ENCODE measurements around the gene CD8B.
"Not testable (repeated sequence)": the region's sequence is repeated elsewhere in the genome, so short reads cannot be mapped to it uniquely, and the experiment has no call there.

Gene CD8B

GRCh38 chr2:86835548-86835889, 26.2 kb downstream of the CD8B start:
- DNase-seq: not testable (repeated sequence)

DNA sequence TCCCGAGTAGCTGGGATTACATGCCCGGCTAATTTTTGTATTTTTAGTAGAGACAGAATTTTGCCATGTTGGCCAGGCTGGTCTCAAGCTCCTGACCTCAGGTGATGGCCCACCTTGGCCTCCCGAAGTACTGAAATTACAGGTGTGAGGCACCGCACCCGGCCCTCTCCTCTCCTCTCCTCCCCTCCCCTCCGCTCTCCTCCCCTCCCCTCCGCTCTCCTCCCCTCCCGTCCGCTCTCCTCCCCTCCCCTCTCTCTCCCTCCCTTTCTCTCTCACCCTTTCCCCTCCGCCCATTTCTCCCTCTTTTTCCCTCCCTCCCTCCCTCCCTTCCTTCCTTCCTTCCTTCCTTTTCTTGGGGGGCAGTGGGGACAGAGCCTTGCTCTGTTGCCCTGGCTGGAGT, 28.4 kb downstream of the CD8B start:
- no peak for DNase-seq

DNA sequence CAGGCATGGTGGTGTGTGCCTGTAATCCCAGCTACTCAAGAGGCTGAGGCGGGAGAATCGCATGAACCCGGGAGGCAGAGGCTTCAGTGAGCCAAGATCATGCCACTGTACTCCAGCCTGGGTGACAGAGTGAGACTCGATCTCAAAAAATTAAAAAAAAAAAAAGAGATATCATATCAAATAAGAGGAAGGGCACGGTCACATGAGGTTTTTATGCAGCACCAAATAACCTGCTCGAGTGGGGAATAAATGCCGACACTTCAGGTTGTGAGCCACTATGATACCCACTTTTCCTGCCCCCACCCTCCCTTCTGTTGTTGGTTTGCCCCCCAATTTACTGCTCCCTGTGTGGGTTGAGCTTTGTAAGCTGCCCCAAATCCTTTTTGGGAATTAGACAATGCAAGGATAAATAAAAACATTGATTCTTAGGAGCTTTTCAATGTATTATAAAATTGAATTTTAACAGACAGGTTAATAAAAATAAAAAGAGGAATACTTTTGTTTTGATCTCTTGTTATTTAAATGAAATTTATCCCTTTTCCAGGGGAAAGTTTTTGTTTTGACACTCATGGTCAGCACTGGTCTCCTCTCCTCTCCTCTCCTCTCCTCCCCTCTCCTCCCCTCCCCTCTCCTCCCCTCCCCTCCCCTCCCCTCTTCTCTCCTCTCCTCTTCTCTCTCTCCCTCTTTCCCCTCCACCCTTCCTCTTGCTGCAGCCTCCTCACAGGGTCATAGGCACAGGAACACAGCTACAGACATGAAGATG, 29.2 kb downstream of the CD8B start:
- DNase-seq: no peak

DNA sequence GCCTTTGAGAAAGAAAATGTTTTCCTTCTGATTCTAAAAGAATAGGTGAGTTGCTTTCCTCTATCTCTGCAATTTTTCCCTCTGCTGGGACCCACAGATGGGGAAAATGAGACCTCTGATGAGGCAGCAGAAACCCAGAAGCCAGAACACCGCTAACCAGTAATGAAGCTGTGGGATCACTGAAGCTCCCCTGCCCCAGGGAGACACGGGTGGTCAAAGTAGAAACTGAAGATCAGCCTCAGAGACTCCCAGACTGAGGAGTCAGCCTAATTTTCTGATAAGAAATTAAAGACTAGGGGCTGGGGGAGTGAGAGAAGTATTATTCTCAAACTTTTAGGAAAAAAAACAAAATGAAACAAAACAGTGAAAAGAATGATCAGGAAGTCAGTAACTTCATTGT, 30.1 kb downstream of the CD8B start:
- DNase-seq: no peak

DNA sequence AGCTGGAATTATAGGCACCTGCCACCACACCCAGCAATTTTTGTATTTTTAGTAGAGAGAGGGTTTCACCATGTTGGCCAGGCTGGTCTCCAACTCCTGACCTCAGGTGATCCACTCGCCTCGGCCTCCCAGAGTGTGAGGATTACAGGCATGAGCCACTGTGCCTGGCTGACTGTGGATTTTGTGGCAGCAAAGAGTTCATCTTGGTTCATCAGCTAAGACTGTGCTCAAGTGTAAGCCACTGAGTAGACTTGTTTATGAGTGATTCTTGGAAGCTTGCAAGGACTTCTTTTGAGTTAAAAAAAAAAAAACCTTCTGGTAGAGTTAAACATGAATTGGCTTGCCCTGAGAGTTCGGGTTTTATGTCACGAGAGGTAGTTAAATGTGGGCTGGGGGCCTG, 34.7 kb downstream of the CD8B start:
- no peak for DNase-seq

GRCh38 chr2:86825693-86826381, 35.8 kb downstream of the CD8B start:
- DNase-seq: no peak

GRCh38 chr2:86825036-86825692, 36.5 kb downstream of the CD8B start:
- DNase-seq: no peak

- no peak for DNase-seq
Observed at GRCh38 chr2:86822668-86823345, 38.9 kb downstream of the CD8B start.

- DNase-seq: no peak
Observed at GRCh38 chr2:86821842-86822241, 39.8 kb downstream of the CD8B start.

DNA sequence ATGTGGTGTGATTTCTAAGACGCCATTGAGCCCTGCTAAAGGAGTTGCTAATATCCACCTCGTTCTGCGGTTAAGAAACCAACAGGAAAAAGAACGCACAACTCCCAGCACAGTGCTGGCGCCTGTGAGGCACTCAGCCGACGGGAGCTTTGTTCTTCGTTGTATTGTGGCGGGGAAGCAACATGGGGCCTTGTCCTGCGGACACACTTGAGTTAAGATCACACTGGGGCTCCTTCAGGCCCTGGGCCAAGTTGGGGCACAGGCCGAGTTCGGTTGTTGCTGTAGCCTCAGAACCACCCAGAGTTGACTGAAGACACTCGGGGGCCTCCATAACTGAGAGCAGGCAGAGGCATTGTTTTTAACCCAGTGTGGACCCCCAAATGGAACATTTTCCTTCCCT, 40.4 kb downstream of the CD8B start:
- no peak for DNase-seq

DNA sequence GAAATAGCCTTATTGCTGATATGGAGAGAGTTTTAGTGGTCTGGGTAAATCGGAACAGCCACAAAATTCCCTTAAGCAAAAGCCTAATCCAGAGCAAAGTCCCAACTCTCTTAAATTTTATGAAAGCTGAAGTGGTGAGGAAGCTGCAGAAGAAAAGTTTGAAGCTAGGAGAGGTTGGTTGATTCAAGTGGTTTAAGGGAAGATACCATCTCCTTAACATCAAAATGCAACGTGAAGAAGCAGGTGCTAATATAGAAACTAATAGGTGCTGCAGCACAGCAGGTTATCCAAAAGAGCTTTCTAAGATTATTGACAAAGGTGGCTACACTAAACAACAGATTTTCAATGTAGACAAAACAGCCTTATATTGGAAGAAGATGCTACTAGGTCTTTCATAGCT, 42.7 kb downstream of the CD8B start:
- no peak for DNase-seq

DNA sequence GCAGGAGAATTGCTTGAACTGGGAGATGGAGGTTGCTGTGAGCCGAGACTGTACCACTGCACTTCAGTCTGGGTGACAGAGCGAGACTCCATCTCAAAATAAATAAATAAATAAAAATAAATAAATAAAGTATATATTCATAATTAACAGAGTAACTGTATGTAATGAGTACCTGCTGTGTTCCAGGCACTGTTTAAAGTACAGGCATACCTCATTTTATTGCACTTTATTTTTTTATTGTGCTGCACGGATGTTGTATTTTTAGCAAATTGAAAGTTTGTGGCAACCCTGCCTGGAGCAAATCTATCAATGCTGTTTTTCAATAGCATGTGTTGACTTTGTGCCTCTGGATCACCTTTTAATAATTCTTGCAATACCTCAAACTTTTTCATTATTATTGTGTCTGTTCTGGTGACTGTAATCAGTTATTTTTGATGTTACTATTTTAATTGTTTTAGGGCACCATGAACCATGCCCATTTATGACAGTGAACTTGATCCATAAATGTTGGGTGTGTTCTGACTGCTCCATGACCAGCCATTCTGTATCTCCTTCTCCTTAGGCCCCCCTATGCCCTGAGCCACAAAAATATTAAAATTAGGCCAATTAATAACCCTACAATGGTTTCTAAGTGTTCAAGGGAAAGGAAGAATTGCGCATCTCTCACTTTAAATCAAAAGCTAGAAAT, 43.4 kb downstream of the CD8B start:
- DNase-seq: no peak

DNA sequence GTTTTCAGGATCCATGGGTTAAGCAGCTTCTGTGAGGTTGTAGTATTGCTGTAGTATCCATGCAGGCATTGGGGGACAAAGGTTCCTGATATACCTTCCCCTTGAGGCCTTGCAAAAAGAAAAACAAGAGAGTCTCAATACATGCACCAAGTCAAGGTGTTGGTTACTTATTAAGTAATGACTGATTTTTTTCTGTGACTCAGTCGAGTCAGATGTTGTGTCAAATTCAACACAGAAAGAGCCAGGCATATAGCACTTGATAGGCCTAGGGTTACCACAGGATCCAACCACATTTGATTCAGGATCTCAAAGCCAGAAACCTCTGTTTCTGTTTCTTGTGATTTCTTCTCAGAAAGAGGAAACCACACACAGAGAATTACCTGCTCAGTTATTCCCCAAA, 46.1 kb downstream of the CD8B start:
- DNase-seq: no peak

DNA sequence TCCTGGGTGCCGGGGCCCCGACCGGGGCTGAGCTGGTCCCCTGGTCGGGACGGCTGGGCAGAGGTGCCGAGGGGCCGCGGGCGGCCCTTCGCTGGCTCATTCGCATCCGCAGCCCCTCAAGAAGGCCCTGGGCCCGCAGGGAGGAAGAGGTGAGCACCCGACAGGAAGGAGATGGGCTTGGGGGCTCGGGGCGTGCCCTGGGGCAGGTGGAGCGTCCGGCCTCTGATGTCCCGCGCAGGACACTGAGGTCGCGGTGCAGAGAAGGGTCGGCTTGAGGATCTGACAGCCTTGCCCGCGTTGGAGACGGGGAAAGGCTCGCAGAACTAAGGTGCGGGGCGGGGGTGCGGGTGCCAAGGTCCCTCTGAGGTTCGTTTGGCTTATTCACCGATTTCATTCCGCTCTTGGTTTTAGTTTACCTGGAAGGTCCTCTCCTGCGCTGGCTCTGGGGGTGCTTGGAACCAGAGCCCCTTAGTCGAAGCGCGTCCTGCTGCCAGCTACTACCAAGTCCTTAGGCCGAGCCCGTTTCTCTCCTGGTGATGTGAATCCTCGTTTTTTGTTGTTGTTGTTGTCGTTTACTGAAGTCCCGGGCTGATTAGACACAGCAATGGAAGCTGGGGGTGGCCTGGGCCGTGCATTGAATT, 52.1 kb downstream of the CD8B start:
- DNase-seq: no peak

- DNase-seq: peak; percentile 74
Observed at GRCh38 chr2:86808315-86809161, 53.1 kb downstream of the CD8B start.

DNA sequence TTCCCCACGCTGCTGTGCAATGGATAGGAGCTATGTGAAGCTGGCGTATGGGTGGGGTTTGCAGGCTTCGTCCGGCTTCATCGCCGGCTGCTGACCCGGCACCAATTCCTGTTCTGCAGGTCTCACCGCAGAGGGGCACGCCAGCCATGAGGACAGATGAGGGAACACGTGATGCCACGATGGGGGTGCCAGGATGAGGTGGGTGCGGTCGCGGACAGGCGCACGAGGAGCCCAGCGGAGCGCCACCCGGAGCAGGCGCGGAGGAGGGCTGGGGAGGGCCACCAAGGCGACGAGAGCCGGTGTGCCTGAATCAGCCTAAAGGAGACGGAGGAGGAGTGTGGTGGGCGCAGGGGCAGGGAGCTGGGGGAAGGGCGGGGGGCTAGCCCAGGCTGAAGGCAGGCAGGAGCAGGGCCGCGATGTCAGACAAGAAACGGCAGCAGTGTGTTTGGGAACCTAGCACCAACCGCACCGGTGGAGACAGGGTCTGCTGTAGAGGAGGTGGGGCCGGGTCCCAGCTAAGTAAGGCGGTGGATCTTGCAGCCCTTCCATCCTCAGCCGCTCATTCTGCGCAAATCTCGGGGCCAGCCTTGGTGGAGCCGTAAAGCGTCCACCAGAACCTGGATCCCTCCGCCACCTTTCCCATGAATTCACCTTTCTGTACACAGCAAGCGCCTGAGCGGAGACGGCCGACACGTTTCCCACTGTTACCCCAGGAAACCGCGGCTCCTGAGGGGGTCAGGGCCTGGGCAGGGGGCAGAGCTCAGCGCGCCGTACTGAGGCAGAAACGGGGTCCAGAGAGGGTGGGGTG, 54.0 kb downstream of the CD8B start:
- peak; percentile 4 for DNase-seq

- no peak for DNase-seq
Observed at GRCh38 chr2:86807133-86807467, 54.6 kb downstream of the CD8B start.

DNA sequence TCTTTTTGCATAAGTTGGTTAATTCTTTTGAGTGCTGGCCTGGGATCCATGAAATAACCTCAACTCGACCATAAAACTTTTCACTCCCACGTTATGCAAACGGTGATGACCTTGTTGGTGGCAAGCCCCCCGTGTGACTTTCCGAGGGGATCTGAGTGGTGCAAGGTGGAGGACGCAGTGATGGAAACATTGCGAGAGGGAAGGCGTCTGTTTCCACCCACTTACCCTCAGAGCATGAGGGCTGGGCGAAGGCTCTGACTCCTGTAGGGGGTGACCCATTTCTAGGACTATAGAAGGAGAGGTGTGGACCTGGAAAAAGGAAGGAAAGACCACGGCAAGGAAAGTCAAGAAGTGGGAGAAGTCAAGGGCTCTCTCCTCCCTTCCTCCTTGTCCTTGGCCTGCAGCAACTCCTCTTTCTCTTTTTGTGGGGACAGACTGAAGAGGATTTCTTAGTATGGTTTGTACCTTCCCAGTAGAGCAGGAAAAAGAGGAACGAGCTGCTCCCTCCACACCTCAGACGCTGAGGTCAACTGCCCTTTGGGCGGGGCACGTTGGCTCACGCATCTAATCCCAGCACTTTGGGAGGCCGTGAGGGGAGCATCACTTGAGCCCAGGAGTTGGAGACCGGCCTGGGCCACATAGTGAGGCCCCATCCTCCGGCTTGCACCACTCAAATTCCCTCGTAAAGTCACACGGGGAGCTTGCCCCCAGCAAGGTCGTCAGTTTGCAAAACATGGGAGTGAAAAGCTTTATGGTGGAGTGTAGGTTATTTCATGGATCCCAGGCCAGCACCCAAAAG, 55.4 kb downstream of the CD8B start:
- no peak for DNase-seq

- DNase-seq: no peak
Observed at GRCh38 chr2:86800856-86801567, 60.7 kb downstream of the CD8B start.

Measured in GDM1 (cell line).